ENCODE measurements around the gene PIGN.

DNA sequence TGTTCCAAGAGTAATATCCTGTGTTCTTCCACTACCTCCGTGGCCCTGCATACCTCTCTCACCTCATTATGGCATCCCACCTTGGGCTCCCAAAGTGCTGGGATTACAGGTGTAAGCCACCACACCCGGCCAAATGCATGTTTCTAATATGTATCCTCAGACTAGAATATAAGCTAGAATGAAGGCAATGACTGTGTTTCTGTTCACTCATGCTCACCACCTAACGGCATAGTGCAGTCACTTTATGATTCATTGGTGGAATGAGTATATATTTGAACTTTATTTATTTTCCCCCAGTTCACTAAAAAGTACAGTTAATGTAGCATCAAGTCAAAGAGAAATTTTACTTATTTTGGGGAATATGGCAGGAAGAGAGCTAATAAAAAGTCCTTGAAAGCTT is 11.3 kb downstream of the PIGN start:
- no peak for TF ChIP-seq EP300 (IDR thresholded peaks at IDR 0.05)
- TF ChIP-seq, protein P1, sequence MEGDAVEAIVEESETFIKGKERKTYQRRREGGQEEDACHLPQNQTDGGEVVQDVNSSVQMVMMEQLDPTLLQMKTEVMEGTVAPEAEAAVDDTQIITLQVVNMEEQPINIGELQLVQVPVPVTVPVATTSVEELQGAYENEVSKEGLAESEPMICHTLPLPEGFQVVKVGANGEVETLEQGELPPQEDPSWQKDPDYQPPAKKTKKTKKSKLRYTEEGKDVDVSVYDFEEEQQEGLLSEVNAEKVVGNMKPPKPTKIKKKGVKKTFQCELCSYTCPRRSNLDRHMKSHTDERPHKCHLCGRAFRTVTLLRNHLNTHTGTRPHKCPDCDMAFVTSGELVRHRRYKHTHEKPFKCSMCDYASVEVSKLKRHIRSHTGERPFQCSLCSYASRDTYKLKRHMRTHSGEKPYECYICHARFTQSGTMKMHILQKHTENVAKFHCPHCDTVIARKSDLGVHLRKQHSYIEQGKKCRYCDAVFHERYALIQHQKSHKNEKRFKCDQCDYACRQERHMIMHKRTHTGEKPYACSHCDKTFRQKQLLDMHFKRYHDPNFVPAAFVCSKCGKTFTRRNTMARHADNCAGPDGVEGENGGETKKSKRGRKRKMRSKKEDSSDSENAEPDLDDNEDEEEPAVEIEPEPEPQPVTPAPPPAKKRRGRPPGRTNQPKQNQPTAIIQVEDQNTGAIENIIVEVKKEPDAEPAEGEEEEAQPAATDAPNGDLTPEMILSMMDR (IDR thresholded peaks at IDR 0.05): no peak
- TF ChIP-seq POLR2AphosphoS5 (IDR thresholded peaks at IDR 0.05): no peak
